ENCODE data around the gene RAB3B. TPM values are rescaled to one million over a fixed set of nuclear protein-coding genes. Genes with fewer than 3 reads are reported as not detected.
"Not testable (repeated sequence)": the region's sequence is repeated elsewhere in the genome, so short reads cannot be mapped to it uniquely, and the experiment has no call there.

RAB3B gene
- total and polyA plus RNA-seq, 5 donors from 2014 or later, result not detected

DNA sequence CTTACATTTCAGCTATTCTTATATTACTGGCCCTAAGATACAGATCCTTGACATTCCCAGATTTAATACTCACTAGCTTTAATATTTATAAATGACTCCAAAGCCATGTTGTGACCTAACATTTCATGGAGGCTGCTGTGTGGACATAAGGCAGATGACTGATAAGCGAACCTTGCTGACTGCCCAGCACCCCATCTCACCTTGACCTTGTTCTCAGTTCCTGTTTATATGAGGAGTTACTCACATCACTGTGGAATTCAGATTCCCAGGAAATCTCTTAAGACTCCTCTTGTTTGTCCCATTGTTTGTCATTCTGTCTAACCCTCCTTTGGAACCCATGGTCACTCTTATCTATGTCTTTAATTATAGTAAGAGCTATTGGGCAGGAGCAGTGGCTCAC is 21.9 kb downstream of the RAB3B start:
- Mint-ChIP-seq H3K27me3 (peaks cover 7% of the 10 kb centered on the region), H3K4me3 (no peak overlapping the region), H3K4me1 (no peaks in the 10 kb centered on the region), H3K27ac (no peak overlapping the region), H3K36me3 (no peaks in the 10 kb centered on the region), H3K9me3 (no peaks in the 10 kb centered on the region)
- Histone ChIP-seq H3K27me3 (ENCODE audit: control insufficient read depth, insufficient read depth, low read length) (no peaks in the 10 kb centered on the region), H3K9me3 (ENCODE audit: control insufficient read depth in 2 of 2, low read length in 2 of 2) (no peaks in the 10 kb centered on the region), H3K36me3 (ENCODE audit: control insufficient read depth, insufficient read depth, low read length) (no peaks in the 10 kb centered on the region), H3K4me3 (ENCODE audit: low read depth, low read length) (no peak overlapping the region), H3K27ac (ENCODE audit: insufficient read depth, low read length, poor library complexity, severe bottlenecking) (no peak overlapping the region), H3K4me1 (ENCODE audit: control insufficient read depth, insufficient read depth, low read length, poor library complexity, severe bottlenecking) (no peaks in the 10 kb centered on the region)
- DNase-seq (no peak), ATAC-seq (ENCODE audit: low read depth in 2 of 2) (no peak)

DNA sequence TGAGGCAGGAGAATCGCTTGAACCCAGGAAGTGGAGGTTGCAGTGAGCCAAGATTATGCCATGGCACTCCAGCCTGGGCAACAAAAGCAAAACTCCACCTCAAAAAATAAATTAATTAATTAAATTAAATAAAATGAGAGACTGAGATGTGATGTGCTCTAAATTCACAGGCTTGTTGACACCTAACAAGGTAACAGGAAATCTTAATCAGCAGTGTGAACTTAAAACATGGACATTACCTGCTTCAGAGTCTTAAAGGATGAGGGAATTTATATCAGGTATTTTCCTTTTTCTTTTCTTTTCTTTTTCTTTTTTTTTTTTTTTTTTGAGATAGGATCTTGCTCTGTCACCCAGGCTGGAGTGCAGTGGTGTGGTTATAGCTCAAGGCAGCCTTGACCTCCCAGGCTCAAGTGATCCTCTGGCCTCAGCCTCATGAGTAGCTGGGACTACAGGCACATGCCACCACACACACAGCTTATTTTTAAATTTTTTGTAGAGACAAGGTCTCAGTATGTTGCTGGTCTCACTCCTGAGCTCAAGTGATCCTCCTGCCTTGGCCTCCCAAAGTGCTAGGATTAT is 23.2 kb downstream of the RAB3B start:
- not testable (repeated sequence) for H3K27ac ChIP-seq (ENCODE audit: insufficient read depth, low read length, poor library complexity, severe bottlenecking); H3K9me3 Mint-ChIP-seq; H3K27me3 ChIP-seq (ENCODE audit: control insufficient read depth, insufficient read depth, low read length); DNase-seq; H3K27me3 Mint-ChIP-seq; H3K9me3 ChIP-seq (ENCODE audit: control insufficient read depth in 2 of 2, low read length in 2 of 2); H3K27ac Mint-ChIP-seq; H3K36me3 ChIP-seq (ENCODE audit: control insufficient read depth, insufficient read depth, low read length); H3K4me1 Mint-ChIP-seq; H3K4me3 Mint-ChIP-seq; H3K36me3 Mint-ChIP-seq; H3K4me1 ChIP-seq (ENCODE audit: control insufficient read depth, insufficient read depth, low read length, poor library complexity, severe bottlenecking); ATAC-seq (ENCODE audit: low read depth in 2 of 2); H3K4me3 ChIP-seq (ENCODE audit: low read depth, low read length)

DNA sequence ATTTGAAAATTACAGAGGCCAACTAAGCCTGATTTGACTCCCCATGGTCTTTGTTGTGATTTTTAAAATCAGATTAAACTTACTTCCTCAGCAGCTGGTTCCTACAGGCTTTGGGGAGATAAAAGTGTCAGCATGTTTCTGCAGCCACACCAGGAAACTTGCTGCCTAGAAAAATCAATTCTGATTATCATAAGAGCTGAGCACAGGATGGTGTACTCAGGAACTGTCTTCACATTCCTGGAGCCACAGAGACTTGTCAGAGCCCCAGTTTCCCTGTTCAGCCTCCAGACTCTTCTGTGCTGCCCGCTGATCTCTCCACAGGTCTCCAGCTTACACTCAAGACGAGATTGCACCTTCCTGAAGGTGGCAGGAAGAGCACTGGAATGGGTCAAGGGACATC is 23.9 kb downstream of the RAB3B start:
- Mint-ChIP-seq H3K4me3 (no peak overlapping the region), H3K4me1 (no peaks in the 10 kb centered on the region), H3K27ac (no peak overlapping the region), H3K36me3 (no peaks in the 10 kb centered on the region), H3K9me3 (no peaks in the 10 kb centered on the region), H3K27me3 (peaks cover 7% of the 10 kb centered on the region)
- no peaks in the 10 kb centered on the region for H3K27me3 ChIP-seq (ENCODE audit: control insufficient read depth, insufficient read depth, low read length)
- ATAC-seq (ENCODE audit: low read depth in 2 of 2) (no peak), DNase-seq (no peak)
- no peaks in the 10 kb centered on the region for H3K9me3 ChIP-seq (ENCODE audit: control insufficient read depth in 2 of 2, low read length in 2 of 2)
- H3K36me3 ChIP-seq (ENCODE audit: control insufficient read depth, insufficient read depth, low read length), result no peaks in the 10 kb centered on the region
- no peak overlapping the region for H3K27ac ChIP-seq (ENCODE audit: insufficient read depth, low read length, poor library complexity, severe bottlenecking)
- no peak overlapping the region for H3K4me3 ChIP-seq (ENCODE audit: low read depth, low read length)
- no peaks in the 10 kb centered on the region for H3K4me1 ChIP-seq (ENCODE audit: control insufficient read depth, insufficient read depth, low read length, poor library complexity, severe bottlenecking)

DNA sequence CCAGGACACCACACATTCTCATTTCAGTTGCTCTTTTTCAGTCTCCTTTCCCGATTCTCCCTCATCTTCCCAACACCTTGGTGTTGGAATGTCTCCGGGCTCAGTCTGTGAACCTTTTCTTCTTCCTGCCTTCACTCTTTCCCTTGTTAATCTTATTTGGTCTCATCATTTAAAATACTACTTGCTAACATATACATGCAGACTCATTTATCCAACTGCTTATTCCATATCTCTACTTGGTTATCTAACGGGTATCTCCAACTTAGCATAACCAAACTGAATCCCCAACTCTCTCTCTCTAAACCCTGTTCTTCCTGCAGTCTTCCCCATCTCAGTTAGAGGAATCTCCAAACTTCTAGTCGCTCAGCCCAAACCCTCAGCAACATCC is 26.2 kb downstream of the RAB3B start:
- no peaks in the 10 kb centered on the region for H3K4me1 Mint-ChIP-seq
- no peak for ATAC-seq (ENCODE audit: low read depth in 2 of 2)
- no peaks in the 10 kb centered on the region for H3K9me3 Mint-ChIP-seq

DNA sequence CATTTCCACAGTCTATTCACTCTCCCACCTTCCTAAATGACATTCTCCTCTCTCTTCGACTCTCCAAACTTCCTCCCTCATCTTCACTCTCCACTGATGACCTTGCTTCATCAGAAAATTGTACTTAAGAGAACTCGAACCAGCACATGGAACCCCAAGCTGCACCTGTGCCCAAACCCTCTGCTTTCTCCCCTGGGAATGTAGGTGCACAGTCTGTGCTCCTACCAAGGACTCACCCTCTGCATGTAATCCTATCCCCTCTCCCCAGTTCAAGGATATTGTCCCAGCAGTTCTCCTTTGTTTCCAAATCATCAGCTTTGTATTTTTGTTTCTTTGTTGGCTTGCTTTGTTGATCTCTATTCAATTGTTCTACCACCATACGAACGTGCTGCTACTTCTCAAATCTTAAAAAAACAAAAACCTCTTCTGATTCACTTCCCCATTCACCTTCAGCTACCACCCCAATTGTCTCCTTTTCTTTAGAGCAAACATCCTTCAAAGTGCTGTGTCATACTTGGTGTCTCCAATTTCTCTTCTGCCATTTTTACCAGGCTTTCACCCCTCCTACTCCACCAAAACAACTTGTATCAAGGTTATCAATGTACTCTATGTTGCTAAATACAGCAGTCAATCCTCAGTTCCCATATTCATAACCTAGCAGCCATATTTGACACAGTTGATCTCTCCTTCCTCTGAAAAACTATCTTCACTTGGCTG is 26.8 kb downstream of the RAB3B start:
- Histone ChIP-seq H3K4me3 (ENCODE audit: low read depth, low read length) (no peak overlapping the region), H3K27ac (ENCODE audit: insufficient read depth, low read length, poor library complexity, severe bottlenecking) (no peak overlapping the region), H3K36me3 (ENCODE audit: control insufficient read depth, insufficient read depth, low read length) (no peaks in the 10 kb centered on the region), H3K9me3 (ENCODE audit: control insufficient read depth in 2 of 2, low read length in 2 of 2) (no peaks in the 10 kb centered on the region), H3K27me3 (ENCODE audit: control insufficient read depth, insufficient read depth, low read length) (peaks cover 3% of the 10 kb centered on the region), H3K4me1 (ENCODE audit: control insufficient read depth, insufficient read depth, low read length, poor library complexity, severe bottlenecking) (no peaks in the 10 kb centered on the region)
- H3K36me3 Mint-ChIP-seq, result no peaks in the 10 kb centered on the region
- H3K4me1 Mint-ChIP-seq, result no peaks in the 10 kb centered on the region
- peaks cover 13% of the 10 kb centered on the region for H3K27me3 Mint-ChIP-seq
- DNase-seq (no peak), ATAC-seq (ENCODE audit: low read depth in 2 of 2) (no peak)
- no peak overlapping the region for H3K27ac Mint-ChIP-seq
- no peaks in the 10 kb centered on the region for H3K9me3 Mint-ChIP-seq
- H3K4me3 Mint-ChIP-seq, result no peak overlapping the region

More for the DNA sequence above, 26.2 kb downstream of the RAB3B start:
- H3K4me3 Mint-ChIP-seq, result no peak overlapping the region
- DNase-seq, result no peak
- peaks cover 13% of the 10 kb centered on the region for H3K27me3 Mint-ChIP-seq
- H3K27ac Mint-ChIP-seq, result no peak overlapping the region
- H3K27ac ChIP-seq (ENCODE audit: insufficient read depth, low read length, poor library complexity, severe bottlenecking), result no peak overlapping the region
- no peaks in the 10 kb centered on the region for H3K9me3 ChIP-seq (ENCODE audit: control insufficient read depth in 2 of 2, low read length in 2 of 2)
- no peaks in the 10 kb centered on the region for H3K36me3 ChIP-seq (ENCODE audit: control insufficient read depth, insufficient read depth, low read length)
- H3K4me1 ChIP-seq (ENCODE audit: control insufficient read depth, insufficient read depth, low read length, poor library complexity, severe bottlenecking), result no peaks in the 10 kb centered on the region
- no peaks in the 10 kb centered on the region for H3K36me3 Mint-ChIP-seq
- H3K4me3 ChIP-seq (ENCODE audit: low read depth, low read length), result no peak overlapping the region
- H3K27me3 ChIP-seq (ENCODE audit: control insufficient read depth, insufficient read depth, low read length), result peaks cover 3% of the 10 kb centered on the region

DNA sequence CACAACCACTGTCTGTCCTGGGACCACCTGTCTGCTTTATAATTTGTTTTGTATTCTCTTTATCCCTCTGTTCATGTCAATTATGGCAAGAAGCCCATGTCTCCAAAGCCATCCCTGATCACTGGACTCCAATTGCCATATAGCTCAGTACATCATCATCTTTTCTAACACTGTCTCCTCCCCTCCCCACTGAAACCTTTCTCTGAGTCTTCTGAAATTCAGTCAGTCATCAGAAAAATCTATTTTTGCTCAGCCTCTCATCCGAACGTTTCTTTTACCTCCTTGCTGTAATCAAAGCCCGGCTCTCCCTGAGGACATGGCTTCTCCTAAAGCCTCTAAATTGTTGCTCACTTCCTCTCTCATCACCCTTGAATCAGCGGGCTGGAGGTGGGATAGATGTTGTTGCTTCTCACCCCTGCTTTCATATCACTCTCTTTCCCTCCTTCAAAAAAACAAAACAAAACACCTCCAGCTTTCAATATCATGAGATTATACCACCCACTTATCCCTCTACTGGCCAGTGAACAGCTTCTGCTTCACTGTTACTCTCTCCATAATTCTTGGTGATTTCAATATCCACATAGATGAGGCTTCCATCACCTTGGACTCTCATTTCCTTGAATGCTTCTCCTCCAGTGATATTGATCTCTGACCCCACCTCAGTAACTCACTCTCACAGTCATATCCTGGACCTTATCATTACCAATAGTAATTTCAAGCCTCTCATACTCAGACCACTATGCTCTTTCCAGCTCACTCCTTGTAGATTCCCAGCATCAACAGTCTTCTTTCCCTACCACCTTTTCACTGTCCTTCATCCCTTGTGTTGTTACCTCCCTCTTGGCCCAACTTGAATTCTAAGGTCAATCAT is 27.8 kb downstream of the RAB3B start:
- Mint-ChIP-seq H3K27ac (no peak overlapping the region), H3K36me3 (no peaks in the 10 kb centered on the region), H3K4me1 (no peaks in the 10 kb centered on the region), H3K27me3 (peaks cover 7% of the 10 kb centered on the region), H3K4me3 (no peak overlapping the region), H3K9me3 (no peaks in the 10 kb centered on the region)
- DNase-seq (no peak), ATAC-seq (ENCODE audit: low read depth in 2 of 2) (no peak)
- Histone ChIP-seq H3K27me3 (ENCODE audit: control insufficient read depth, insufficient read depth, low read length) (peaks cover 3% of the 10 kb centered on the region), H3K36me3 (ENCODE audit: control insufficient read depth, insufficient read depth, low read length) (no peaks in the 10 kb centered on the region), H3K4me3 (ENCODE audit: low read depth, low read length) (no peak overlapping the region), H3K27ac (ENCODE audit: insufficient read depth, low read length, poor library complexity, severe bottlenecking) (no peak overlapping the region), H3K4me1 (ENCODE audit: control insufficient read depth, insufficient read depth, low read length, poor library complexity, severe bottlenecking) (no peaks in the 10 kb centered on the region), H3K9me3 (ENCODE audit: control insufficient read depth in 2 of 2, low read length in 2 of 2) (no peaks in the 10 kb centered on the region)

DNA sequence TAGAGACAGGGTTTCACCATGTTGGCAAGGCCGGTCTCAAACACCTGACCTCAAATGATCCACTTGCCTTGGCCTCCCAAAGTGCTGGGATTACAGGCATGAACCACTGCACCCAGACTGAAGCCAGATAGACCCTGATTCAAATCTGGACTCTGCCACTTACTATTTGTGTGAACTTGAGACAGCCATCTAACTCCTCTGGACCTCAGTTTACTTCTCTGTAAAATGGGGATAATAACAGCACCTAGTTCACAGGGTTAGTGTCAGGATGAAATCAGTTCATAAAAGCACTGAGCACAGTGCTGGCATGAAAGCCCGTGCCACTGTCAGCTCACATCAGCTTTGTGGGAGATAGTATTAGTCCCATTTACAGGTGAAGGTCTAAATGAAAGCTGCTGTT is 28.5 kb downstream of the RAB3B start:
- H3K27me3 ChIP-seq (ENCODE audit: control insufficient read depth, insufficient read depth, low read length), result peaks cover 3% of the 10 kb centered on the region
- no peaks in the 10 kb centered on the region for H3K9me3 ChIP-seq (ENCODE audit: control insufficient read depth in 2 of 2, low read length in 2 of 2)
- H3K4me3 ChIP-seq (ENCODE audit: low read depth, low read length), result no peak overlapping the region
- Mint-ChIP-seq H3K27ac (no peak overlapping the region), H3K27me3 (peaks cover 11% of the 10 kb centered on the region), H3K9me3 (no peaks in the 10 kb centered on the region), H3K4me1 (no peaks in the 10 kb centered on the region), H3K4me3 (no peak overlapping the region), H3K36me3 (no peaks in the 10 kb centered on the region)
- ATAC-seq (ENCODE audit: low read depth in 2 of 2) (no peak), DNase-seq (no peak)
- no peaks in the 10 kb centered on the region for H3K4me1 ChIP-seq (ENCODE audit: control insufficient read depth, insufficient read depth, low read length, poor library complexity, severe bottlenecking)
- H3K27ac ChIP-seq (ENCODE audit: insufficient read depth, low read length, poor library complexity, severe bottlenecking), result no peak overlapping the region
- H3K36me3 ChIP-seq (ENCODE audit: control insufficient read depth, insufficient read depth, low read length), result no peaks in the 10 kb centered on the region
